HUES6 (cell line): ENCODE results near the gene UCN2.
"Not testable (repeated sequence)": the region's sequence is repeated elsewhere in the genome, so short reads cannot be mapped to it uniquely, and the experiment has no call there.

Experiments used
- H3K27ac ChIP-seq: 2 replicates; pipeline ENCODE4 v1.7.0; 2013; ENCODE audit warnings: low read depth, mild to moderate bottlenecking, low read length, inconsistent platforms
- H3K27me3 ChIP-seq: 2 replicates; pipeline ENCODE4 v1.6.1; 2013; ENCODE audit warnings: low read length; ENCODE audit not compliant: control insufficient read depth, insufficient read depth
- H3K36me3 ChIP-seq: 2 replicates; pipeline ENCODE4 v1.6.1; 2013; ENCODE audit warnings: low read length; ENCODE audit not compliant: control insufficient read depth, insufficient read depth
- H3K4me1 ChIP-seq: 2 replicates; pipeline ENCODE4 v1.6.1; 2013; ENCODE audit warnings: low read length; ENCODE audit not compliant: control insufficient read depth, insufficient read depth
- H3K4me3 ChIP-seq: 2 replicates; pipeline ENCODE4 v1.5.1; 2013; ENCODE audit warnings: low read depth, low read length
- H3K9ac ChIP-seq: one replicate; pipeline ENCODE4 v1.6.1; 2013; ENCODE audit warnings: mild to moderate bottlenecking, low read length
- H3K9me3 ChIP-seq: 2 replicates; pipeline ENCODE4 v1.6.1; 2013; ENCODE audit warnings: low read depth, low read length; ENCODE audit not compliant: control insufficient read depth, insufficient read depth

UCN2 gene

DNA sequence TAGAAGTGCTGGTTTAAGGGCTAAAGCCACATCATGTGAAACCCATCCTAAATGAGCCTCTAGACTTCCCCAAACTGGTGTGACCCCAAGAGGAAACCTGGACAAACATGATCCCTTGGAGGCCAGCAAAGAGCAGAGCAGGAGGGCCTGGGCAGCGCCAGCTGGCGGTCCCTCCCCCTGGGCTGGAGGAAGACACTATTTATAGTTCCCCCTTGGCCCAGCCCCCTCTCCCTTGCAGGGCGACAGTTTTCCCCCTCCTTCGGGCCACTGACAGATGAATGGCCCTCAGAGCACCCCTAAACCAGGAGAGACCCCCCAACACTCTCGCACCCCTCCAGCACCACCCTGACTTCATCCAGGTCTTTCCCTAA lies 2.9 kb downstream of the UCN2 start:
- Histone ChIP-seq H3K4me3 (peak overlapping the region; percentile 14; the same call in 1 of the 2 replicates), H3K9ac (no peak overlapping the region), H3K9me3 (no peaks in the 10 kb centered on the region), H3K27ac (no peak overlapping the region), H3K36me3 (peaks cover 26% of the 10 kb centered on the region), H3K4me1 (peaks cover 49% of the 10 kb centered on the region), H3K27me3 (no peaks in the 10 kb centered on the region)

GRCh38 chr3:48558493-48559134 lies 5.0 kb downstream of the UCN2 start:
- no peaks in the 10 kb centered on the region for H3K9me3 ChIP-seq
- no peak overlapping the region for H3K9ac ChIP-seq
- H3K36me3 ChIP-seq, result peaks cover 12% of the 10 kb centered on the region; the same call in 1 of the 2 replicates
- H3K27ac ChIP-seq, result no peak overlapping the region
- H3K4me1 ChIP-seq, result peaks cover 61% of the 10 kb centered on the region
- H3K27me3 ChIP-seq, result no peaks in the 10 kb centered on the region
- H3K4me3 ChIP-seq, result no peak overlapping the region

- peaks cover 52% of the 10 kb centered on the region for H3K4me1 ChIP-seq
- H3K9me3 ChIP-seq, result no peaks in the 10 kb centered on the region
- peak within 1 kb of the TSS; percentile 78 for H3K9ac ChIP-seq
- peaks cover 7% of the 10 kb centered on the region; the same call in 1 of the 2 replicates for H3K36me3 ChIP-seq
- peak within 1 kb of the TSS; percentile 72 for H3K4me3 ChIP-seq
- no peaks in the 10 kb centered on the region for H3K27me3 ChIP-seq
- H3K27ac ChIP-seq, result no peak within 1 kb of the TSS
Observed at GRCh38 chr3:48556796-48557626, 6.6 kb downstream of the UCN2 start, which contains the start of gene PFKFB4. Gene PFKFB4, minus strand, starts transcription at chr3:48556803. Its CDS starts 26 bp downstream, at chr3:48556777.

- Histone ChIP-seq H3K4me1 (peaks cover 45% of the 10 kb centered on the region), H3K9me3 (no peaks in the 10 kb centered on the region), H3K36me3 (peaks cover 9% of the 10 kb centered on the region; the same call in 1 of the 2 replicates), H3K27ac (no peak overlapping the region), H3K4me3 (peak overlapping the region; percentile 72), H3K27me3 (no peaks in the 10 kb centered on the region), H3K9ac (peak overlapping the region; percentile 46)
Observed at GRCh38 chr3:48555949-48556795, 7.4 kb downstream of the UCN2 start.

DNA sequence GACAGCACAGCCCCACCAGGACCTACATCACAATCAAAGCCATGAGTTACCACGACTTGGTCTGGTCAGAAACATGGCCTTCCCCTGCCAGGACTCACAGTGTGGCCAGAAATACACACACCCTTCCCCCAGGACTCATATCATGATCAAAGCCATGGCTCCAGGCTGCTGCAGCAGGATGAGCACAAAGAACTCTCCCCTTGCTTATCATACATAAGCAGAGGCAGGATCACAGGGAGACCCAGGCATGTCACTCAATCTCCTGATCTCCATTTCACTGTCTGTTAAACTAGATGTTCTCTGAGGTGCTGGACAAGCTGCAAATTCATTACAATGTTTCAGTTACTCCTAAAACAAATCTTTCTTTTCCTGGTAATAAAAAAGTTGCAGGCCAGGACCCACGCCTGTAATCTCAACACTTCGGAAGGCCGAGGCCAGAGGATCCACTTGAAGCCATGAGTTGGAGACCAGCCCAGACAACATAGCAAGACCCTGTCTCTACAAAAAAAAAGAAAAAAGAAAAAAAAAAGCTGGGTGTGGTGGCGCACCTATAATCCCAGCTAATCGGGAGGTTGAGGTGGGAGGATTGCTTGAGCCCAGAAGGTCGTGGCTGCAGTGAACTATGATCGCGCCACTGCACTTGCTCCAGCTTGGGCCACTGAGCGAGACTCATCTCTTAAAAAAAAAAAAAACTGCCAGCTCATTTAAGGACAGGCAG lies 8.2 kb downstream of the UCN2 start:
- no peaks in the 10 kb centered on the region for H3K9me3 ChIP-seq
- H3K9ac ChIP-seq, result no peak overlapping the region

GRCh38 chr3:48553886-48554845 lies 9.4 kb downstream of the UCN2 start:
- H3K9ac ChIP-seq, result no peak overlapping the region
- H3K4me1 ChIP-seq, result peaks cover 29% of the 10 kb centered on the region
- H3K36me3 ChIP-seq, result peaks cover 18% of the 10 kb centered on the region
- no peak overlapping the region for H3K27ac ChIP-seq
- no peaks in the 10 kb centered on the region for H3K9me3 ChIP-seq
- H3K27me3 ChIP-seq, result no peaks in the 10 kb centered on the region
- H3K4me3 ChIP-seq, result no peak overlapping the region

More for the DNA sequence above, 8.2 kb downstream of the UCN2 start:
- H3K4me1 ChIP-seq, result peaks cover 37% of the 10 kb centered on the region
- H3K27me3 ChIP-seq, result no peaks in the 10 kb centered on the region
- H3K36me3 ChIP-seq, result peaks cover 9% of the 10 kb centered on the region
- peak overlapping the region; percentile 72 for H3K4me3 ChIP-seq
- no peak overlapping the region for H3K27ac ChIP-seq

DNA sequence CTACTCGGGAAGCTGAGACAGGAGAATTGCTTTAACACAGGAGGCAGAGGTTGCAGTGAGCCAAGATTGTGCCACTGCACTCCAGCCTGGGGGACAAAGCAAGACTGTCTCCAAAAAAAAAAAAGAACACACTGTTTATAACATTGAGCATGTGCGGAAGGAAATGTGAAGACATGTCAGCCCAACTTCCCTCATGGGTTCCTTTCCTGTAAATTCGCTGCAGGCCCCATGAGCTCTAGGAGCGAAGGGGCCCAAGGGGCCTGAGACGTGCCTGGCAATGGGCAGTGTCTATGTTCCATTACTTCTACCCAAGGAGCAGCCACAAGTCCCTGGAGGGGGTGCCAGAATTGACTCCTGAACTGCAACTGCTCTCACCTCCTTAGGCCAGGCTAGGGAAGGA lies 10.2 kb downstream of the UCN2 start:
- peaks cover 23% of the 10 kb centered on the region for H3K4me1 ChIP-seq
- no peak overlapping the region for H3K9ac ChIP-seq
- H3K27me3 ChIP-seq, result no peaks in the 10 kb centered on the region
- H3K36me3 ChIP-seq, result peaks cover 22% of the 10 kb centered on the region
- no peaks in the 10 kb centered on the region for H3K9me3 ChIP-seq
- no peak overlapping the region for H3K27ac ChIP-seq
- H3K4me3 ChIP-seq, result no peak overlapping the region

- Histone ChIP-seq H3K9me3 (no peaks in the 10 kb centered on the region), H3K36me3 (peaks cover 31% of the 10 kb centered on the region), H3K9ac (no peak overlapping the region), H3K4me1 (peaks cover 18% of the 10 kb centered on the region), H3K4me3 (no peak overlapping the region), H3K27ac (no peak overlapping the region), H3K27me3 (no peaks in the 10 kb centered on the region)
Observed at GRCh38 chr3:48552111-48552951, 11.2 kb downstream of the UCN2 start.

- not testable (repeated sequence) for H3K27ac ChIP-seq, H3K9me3 ChIP-seq, H3K9ac ChIP-seq, H3K4me3 ChIP-seq, H3K27me3 ChIP-seq
- Histone ChIP-seq H3K4me1 (peaks cover 18% of the 10 kb centered on the region), H3K36me3 (peaks cover 38% of the 10 kb centered on the region)
Observed at GRCh38 chr3:48551651-48552050, 11.9 kb downstream of the UCN2 start.
